ENCODE data around the gene BCOR. TPM values are rescaled to one million over a fixed set of nuclear protein-coding genes. Genes with fewer than 3 reads are reported as not detected.

Gene BCOR
- total and polyA plus RNA-seq, 2 of the 13 experiments (the other 11 are each of a cell fraction or from before 2014, with no cell fraction given), result 14.3 to 15.2 TPM

DNA sequence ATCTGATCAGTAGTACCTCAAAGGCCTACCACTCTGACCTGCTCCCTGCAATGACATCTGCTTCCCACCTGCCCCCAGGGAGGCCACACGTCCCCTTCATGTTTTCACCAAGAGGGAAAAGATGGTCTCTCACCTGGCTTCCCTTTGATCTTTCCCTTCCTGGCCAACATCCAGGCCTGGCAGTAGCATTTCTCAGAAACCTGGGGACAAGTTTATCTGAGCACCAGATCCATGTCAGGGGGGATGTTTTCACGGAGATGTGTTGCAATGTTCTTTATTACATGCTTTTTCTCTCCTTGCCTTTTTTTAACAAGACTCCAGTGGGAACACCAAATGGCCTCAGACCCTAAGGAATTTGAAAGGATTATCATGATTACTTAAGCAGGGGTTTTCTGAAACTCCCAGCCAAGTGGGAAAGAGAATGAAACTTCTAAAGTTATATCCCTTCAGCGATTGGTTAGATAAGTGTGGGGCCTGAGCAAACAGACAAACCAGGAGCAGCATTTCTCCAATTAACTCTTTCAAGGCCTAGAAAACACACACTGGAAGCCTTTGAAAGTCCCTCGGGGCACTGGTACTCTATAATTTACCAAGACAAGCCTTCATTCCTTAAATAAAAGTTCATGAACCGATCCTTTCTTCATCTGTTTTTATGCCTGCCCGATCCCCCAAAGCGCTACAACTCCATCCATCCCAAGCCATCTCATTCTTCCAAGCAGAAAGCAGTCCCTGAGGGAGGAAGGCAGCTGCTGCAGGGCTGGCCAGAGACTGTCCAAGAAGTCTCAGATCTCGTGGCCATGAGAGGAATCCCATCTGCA lies 94.1 kb downstream of the BCOR start (continued):
- TF ChIP-seq RBM22 (optimal IDR thresholded peaks at IDR 0.05; ENCODE audit: low read length) (no peak), ONECUT2 (CRISPR knock-in tag; IDR thresholded peaks at IDR 0.05) (no peak), ZNF44 (CRISPR knock-in tag; IDR thresholded peaks at IDR 0.05) (no peak), TP53 (CRISPR knock-in tag; conservative IDR thresholded peaks at IDR 0.05) (no peak), SIN3A (IDR thresholded peaks at IDR 0.05; ENCODE audit: borderline replicate concordance, low read depth, low read length) (no peak), ZBTB7A (CRISPR knock-in tag; IDR thresholded peaks at IDR 0.05) (no peak), ZNF431 (CRISPR knock-in tag; IDR thresholded peaks at IDR 0.05; ENCODE audit: borderline replicate concordance, low read depth) (no peak), TBL1XR1 (IDR thresholded peaks at IDR 0.05; ENCODE audit: borderline replicate concordance, low read length, partially characterized antibody) (no peak), SYNCRIP (IDR thresholded peaks at IDR 0.05; ENCODE audit: insufficient read depth, low read depth, low read length) (no peak), MTF1 (CRISPR knock-in tag; IDR thresholded peaks at IDR 0.05) (no peak), ZNF839 (CRISPR knock-in tag; IDR thresholded peaks at IDR 0.05; ENCODE audit: borderline replicate concordance) (no peak), ZNF766 (CRISPR knock-in tag; IDR thresholded peaks at IDR 0.05; ENCODE audit: borderline replicate concordance) (no peak), ZNF383 (CRISPR knock-in tag; IDR thresholded peaks at IDR 0.05; ENCODE audit: borderline replicate concordance) (no peak), RXRB (CRISPR knock-in tag; IDR thresholded peaks at IDR 0.05; ENCODE audit: borderline replicate concordance) (peak; percentile 71; the same call in 1 of the 2 replicates), TMF1 (CRISPR knock-in tag; IDR thresholded peaks at IDR 0.05; ENCODE audit: low read depth) (no peak), JDP2 (CRISPR knock-in tag; IDR thresholded peaks at IDR 0.05; ENCODE audit: borderline replicate concordance) (no peak), ZFP82 (CRISPR knock-in tag; IDR thresholded peaks at IDR 0.05; ENCODE audit: borderline replicate concordance) (no peak), ZNF563 (CRISPR knock-in tag; IDR thresholded peaks at IDR 0.05) (no peak), ATF1 (CRISPR knock-in tag; IDR thresholded peaks at IDR 0.05) (no peak), ZNF335 (CRISPR knock-in tag; IDR thresholded peaks at IDR 0.05) (no peak), LCORL (IDR thresholded peaks at IDR 0.05) (no peak), LCORL (CRISPR knock-in tag; IDR thresholded peaks at IDR 0.05) (peak; percentile 52; the same call in 1 of the 2 replicates)
- TF ChIP-seq, protein P1, sequence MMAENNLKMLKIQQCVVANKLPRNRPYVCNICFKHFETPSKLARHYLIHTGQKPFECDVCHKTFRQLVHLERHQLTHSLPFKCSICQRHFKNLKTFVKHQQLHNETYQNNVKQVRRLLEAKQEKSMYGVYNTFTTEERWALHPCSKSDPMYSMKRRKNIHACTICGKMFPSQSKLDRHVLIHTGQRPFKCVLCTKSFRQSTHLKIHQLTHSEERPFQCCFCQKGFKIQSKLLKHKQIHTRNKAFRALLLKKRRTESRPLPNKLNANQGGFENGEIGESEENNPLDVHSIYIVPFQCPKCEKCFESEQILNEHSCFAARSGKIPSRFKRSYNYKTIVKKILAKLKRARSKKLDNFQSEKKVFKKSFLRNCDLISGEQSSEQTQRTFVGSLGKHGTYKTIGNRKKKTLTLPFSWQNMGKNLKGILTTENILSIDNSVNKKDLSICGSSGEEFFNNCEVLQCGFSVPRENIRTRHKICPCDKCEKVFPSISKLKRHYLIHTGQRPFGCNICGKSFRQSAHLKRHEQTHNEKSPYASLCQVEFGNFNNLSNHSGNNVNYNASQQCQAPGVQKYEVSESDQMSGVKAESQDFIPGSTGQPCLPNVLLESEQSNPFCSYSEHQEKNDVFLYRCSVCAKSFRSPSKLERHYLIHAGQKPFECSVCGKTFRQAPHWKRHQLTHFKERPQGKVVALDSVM (CRISPR knock-in tag; IDR thresholded peaks at IDR 0.05), result no peak; the same call in 1 of the 2 replicates
- TF ChIP-seq, protein P2, sequence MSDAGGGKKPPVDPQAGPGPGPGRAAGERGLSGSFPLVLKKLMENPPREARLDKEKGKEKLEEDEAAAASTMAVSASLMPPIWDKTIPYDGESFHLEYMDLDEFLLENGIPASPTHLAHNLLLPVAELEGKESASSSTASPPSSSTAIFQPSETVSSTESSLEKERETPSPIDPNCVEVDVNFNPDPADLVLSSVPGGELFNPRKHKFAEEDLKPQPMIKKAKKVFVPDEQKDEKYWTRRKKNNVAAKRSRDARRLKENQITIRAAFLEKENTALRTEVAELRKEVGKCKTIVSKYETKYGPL (CRISPR knock-in tag; IDR thresholded peaks at IDR 0.05), result no peak
- TF ChIP-seq, protein P3, sequence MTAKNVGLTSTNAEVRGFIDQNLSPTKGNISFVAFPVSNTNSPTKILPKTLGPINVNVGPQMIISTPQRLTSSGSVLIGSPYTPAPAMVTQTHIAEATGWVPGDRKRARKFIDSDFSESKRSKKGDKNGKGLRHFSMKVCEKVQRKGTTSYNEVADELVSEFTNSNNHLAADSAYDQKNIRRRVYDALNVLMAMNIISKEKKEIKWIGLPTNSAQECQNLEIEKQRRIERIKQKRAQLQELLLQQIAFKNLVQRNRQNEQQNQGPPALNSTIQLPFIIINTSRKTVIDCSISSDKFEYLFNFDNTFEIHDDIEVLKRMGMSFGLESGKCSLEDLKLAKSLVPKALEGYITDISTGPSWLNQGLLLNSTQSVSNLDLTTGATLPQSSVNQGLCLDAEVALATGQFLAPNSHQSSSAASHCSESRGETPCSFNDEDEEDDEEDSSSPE (CRISPR knock-in tag; IDR thresholded peaks at IDR 0.05), result no peak
- TF ChIP-seq, protein P4, sequence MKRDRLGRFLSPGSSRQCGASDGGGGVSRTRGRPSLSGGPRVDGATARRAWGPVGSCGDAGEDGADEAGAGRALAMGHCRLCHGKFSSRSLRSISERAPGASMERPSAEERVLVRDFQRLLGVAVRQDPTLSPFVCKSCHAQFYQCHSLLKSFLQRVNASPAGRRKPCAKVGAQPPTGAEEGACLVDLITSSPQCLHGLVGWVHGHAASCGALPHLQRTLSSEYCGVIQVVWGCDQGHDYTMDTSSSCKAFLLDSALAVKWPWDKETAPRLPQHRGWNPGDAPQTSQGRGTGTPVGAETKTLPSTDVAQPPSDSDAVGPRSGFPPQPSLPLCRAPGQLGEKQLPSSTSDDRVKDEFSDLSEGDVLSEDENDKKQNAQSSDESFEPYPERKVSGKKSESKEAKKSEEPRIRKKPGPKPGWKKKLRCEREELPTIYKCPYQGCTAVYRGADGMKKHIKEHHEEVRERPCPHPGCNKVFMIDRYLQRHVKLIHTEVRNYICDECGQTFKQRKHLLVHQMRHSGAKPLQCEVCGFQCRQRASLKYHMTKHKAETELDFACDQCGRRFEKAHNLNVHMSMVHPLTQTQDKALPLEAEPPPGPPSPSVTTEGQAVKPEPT (CRISPR knock-in tag; IDR thresholded peaks at IDR 0.05; ENCODE audit: low read depth), result no peak
